Lower lobe of right lung (tissue), 2 donors: Measurements from ENCODE around the gene C8A. TPM values are rescaled to one million over a fixed set of nuclear protein-coding genes. Genes with fewer than 3 reads are reported as not detected.
A peak's percentile ranks its signal among the peaks of the same experiment; 100 is the strongest.

Experiments
- ATAC-seq, 2 donors: fragments of 200-7000 bp; cut with Tn5 transposase; one replicate each; pipeline ENCODE4 v1.9.1; 2020 to 2022; ENCODE audit warnings: mild to moderate bottlenecking in 2 of 2, moderate library complexity in 2 of 2
- DNase-seq: peaks from one replicate; pipeline ENCODE4 v3.0.0-alpha.2; 2020
- H3K27ac ChIP-seq: fragments of 200-600 bp; one replicate; pipeline ENCODE4 v1.8.0; 2022
- H3K27me3 ChIP-seq: fragments of 200-600 bp; one replicate; pipeline ENCODE4 v1.8.0; 2022; ENCODE audit warnings: low read depth
- H3K36me3 ChIP-seq: fragments of 200-600 bp; one replicate; pipeline ENCODE4 v1.8.0; 2022; ENCODE audit warnings: mild to moderate bottlenecking
- H3K4me1 ChIP-seq: fragments of 200-600 bp; one replicate; pipeline ENCODE4 v1.8.0; 2022
- H3K4me3 ChIP-seq: fragments of 200-600 bp; one replicate; pipeline ENCODE4 v1.8.0; 2022; ENCODE audit warnings: mild to moderate bottlenecking
- H3K9me3 ChIP-seq: fragments of 200-600 bp; one replicate; pipeline ENCODE4 v1.8.0; 2022
- CTCF ChIP-seq: fragments of 200-600 bp; IDR thresholded peaks from one replicate; pipeline ENCODE4 v1.8.0; 2022; ENCODE audit warnings: antibody characterized with exemption, mild to moderate bottlenecking
- intact Hi-C: fragments of 100-400 bp; cut with DNase I; formaldehyde crosslinking; loops from one replicate; pipeline ENCODE4 v1.11.0; 2022
- total RNA-seq: library from RNA; stranded (reverse); fragmentation: NEBNext Ultra II Directional; extraction: Animal tissue kit (Norgen Biotek cat#: 25700); gene quantifications from one replicate; pipeline ENCODE4 v1.2.1, GENCODE V29; 2021
- donor health status: DM: no; HTN: yes; CAD: no; lungs with severe emphysema.

Gene C8A
- total RNA-seq, 1 donor from 2014 or later, result not detected

GRCh38 chr1:56908619-56909221 lies 54.1 kb downstream of the C8A start:
- DNase-seq (no peak), ATAC-seq (peak; percentile 23 to 33)
- intact Hi-C loops, result no loop called here
- no peaks in the 10 kb centered on the region for H3K27me3 ChIP-seq
- H3K27ac ChIP-seq, result no peak overlapping the region
- no peaks in the 10 kb centered on the region for H3K36me3 ChIP-seq
- H3K9me3 ChIP-seq, result no peaks in the 10 kb centered on the region
- no peak overlapping the region for H3K4me3 ChIP-seq
- no peak for TF ChIP-seq CTCF
- H3K4me1 ChIP-seq, result peaks cover 10% of the 10 kb centered on the region

GRCh38 chr1:56910441-56910985 lies 55.9 kb downstream of the C8A start:
- intact Hi-C loops, result no loop called here
- Histone ChIP-seq H3K9me3 (no peaks in the 10 kb centered on the region), H3K4me3 (no peak overlapping the region), H3K4me1 (peaks cover 10% of the 10 kb centered on the region), H3K27me3 (no peaks in the 10 kb centered on the region), H3K36me3 (no peaks in the 10 kb centered on the region), H3K27ac (no peak overlapping the region)
- no peak for TF ChIP-seq CTCF
- DNase-seq (no peak), ATAC-seq (peak; percentile 76 to 83)

- Histone ChIP-seq H3K27ac (no peak overlapping the region), H3K27me3 (no peaks in the 10 kb centered on the region), H3K4me1 (peaks cover 10% of the 10 kb centered on the region), H3K36me3 (no peaks in the 10 kb centered on the region), H3K4me3 (no peak overlapping the region), H3K9me3 (no peaks in the 10 kb centered on the region)
- ATAC-seq, result peak in 1 of 2 donors; percentile 46
- intact Hi-C loops, result no loop called here
- no peak for DNase-seq
- no peak for TF ChIP-seq CTCF
Observed at GRCh38 chr1:56911098-56911938, 56.7 kb downstream of the C8A start.

- H3K4me3 ChIP-seq, result no peak overlapping the region
- no peaks in the 10 kb centered on the region for H3K9me3 ChIP-seq
- no peak overlapping the region for H3K27ac ChIP-seq
- ATAC-seq (no peak), DNase-seq (no peak)
- intact Hi-C loops, result no loop called here
- no peaks in the 10 kb centered on the region for H3K27me3 ChIP-seq
- H3K4me1 ChIP-seq, result peaks cover 10% of the 10 kb centered on the region
- TF ChIP-seq CTCF, result no peak
- no peaks in the 10 kb centered on the region for H3K36me3 ChIP-seq
Observed at GRCh38 chr1:56912325-56912724, 57.7 kb downstream of the C8A start.

GRCh38 chr1:56915960-56916359 lies 61.4 kb downstream of the C8A start:
- no peaks in the 10 kb centered on the region for H3K36me3 ChIP-seq
- no peaks in the 10 kb centered on the region for H3K27me3 ChIP-seq
- peak; percentile 53 for DNase-seq
- no peak for TF ChIP-seq CTCF
- H3K9me3 ChIP-seq, result no peaks in the 10 kb centered on the region
- peak; percentile 62 to 70 for ATAC-seq
- peaks cover 2% of the 10 kb centered on the region for H3K4me1 ChIP-seq
- H3K4me3 ChIP-seq, result no peak overlapping the region
- H3K27ac ChIP-seq, result no peak overlapping the region
- intact Hi-C loops, result no loop called here
